ENCODE measurements around the gene PLEKHD1.
"Not testable (repeated sequence)": the region's sequence is repeated elsewhere in the genome, so short reads cannot be mapped to it uniquely, and the experiment has no call there.

Gene PLEKHD1

GRCh38 chr14:69483765-69484443 is 624 bp upstream of the PLEKHD1 start:
- no peak for DNase-seq

- DNase-seq = no peak
These were observed 760 bp downstream of the PLEKHD1 start for GRCh38 chr14:69485315-69485660.

GRCh38 chr14:69485701-69486100 is 1.2 kb downstream of the PLEKHD1 start:
- no peak for DNase-seq

GRCh38 chr14:69487226-69487625 is 2.7 kb downstream of the PLEKHD1 start:
- DNase-seq = no peak

- DNase-seq = no peak
These were observed 3.2 kb downstream of the PLEKHD1 start for GRCh38 chr14:69487771-69488170.

- DNase-seq = no peak
These were observed 5.0 kb downstream of the PLEKHD1 start for GRCh38 chr14:69489495-69489894.

GRCh38 chr14:69490219-69490918 is 5.8 kb downstream of the PLEKHD1 start:
- no peak for DNase-seq

- no peak for DNase-seq
These were observed 6.7 kb downstream of the PLEKHD1 start for GRCh38 chr14:69491193-69491592.

- DNase-seq = no peak
These were observed 8.5 kb downstream of the PLEKHD1 start for GRCh38 chr14:69493038-69493437.

GRCh38 chr14:69493791-69494190 is 9.3 kb downstream of the PLEKHD1 start:
- no peak for DNase-seq

GRCh38 chr14:69495341-69495921 is 10.9 kb downstream of the PLEKHD1 start:
- no peak for DNase-seq

- DNase-seq = not testable (repeated sequence)
These were observed 13.3 kb downstream of the PLEKHD1 start for GRCh38 chr14:69497866-69498265.

- not testable (repeated sequence) for DNase-seq
These were observed 13.8 kb downstream of the PLEKHD1 start for GRCh38 chr14:69498286-69498685.

- no peak for DNase-seq
These were observed 14.9 kb downstream of the PLEKHD1 start for GRCh38 chr14:69499436-69499835.

- no peak for DNase-seq
These were observed 15.6 kb downstream of the PLEKHD1 start for GRCh38 chr14:69500096-69500495.

- no peak for DNase-seq
These were observed 16.2 kb downstream of the PLEKHD1 start for GRCh38 chr14:69500736-69501135.

GRCh38 chr14:69501423-69501838 is 16.9 kb downstream of the PLEKHD1 start:
- no peak for DNase-seq

- no peak for DNase-seq
These were observed 20.2 kb downstream of the PLEKHD1 start for GRCh38 chr14:69504775-69505174.

GRCh38 chr14:69505338-69506240 is 21.1 kb downstream of the PLEKHD1 start:
- no peak for DNase-seq

GRCh38 chr14:69506241-69506595 is 21.7 kb downstream of the PLEKHD1 start:
- no peak for DNase-seq

GRCh38 chr14:69518289-69519101 is 34.0 kb downstream of the PLEKHD1 start:
- DNase-seq = no peak

All from stimulated activated naive CD4-positive, alpha-beta T cell (primary cell).